H9 (cell line): ENCODE results near the gene AADACL3. TPM values are rescaled to one million over a fixed set of nuclear protein-coding genes. Genes with fewer than 3 reads are reported as not detected.

Experiments used
- DNase-seq: peaks from one replicate; pipeline ENCODE4 v3.0.0-alpha.2; 2017
- H2AFZ ChIP-seq: one replicate; pipeline ENCODE4 v1.6.1; 2013; ENCODE audit warnings: mild to moderate bottlenecking, low read length, control low read depth, moderate library complexity
- H2AK5ac ChIP-seq: 2 replicates; pipeline ENCODE4 v1.6.1; 2013; ENCODE audit warnings: low read length, control low read depth, mixed read lengths; ENCODE audit not compliant: insufficient read length
- H2BK120ac ChIP-seq: one replicate; pipeline ENCODE4 v1.6.1; 2013; ENCODE audit warnings: low read depth, mild to moderate bottlenecking, low read length, control low read depth, inconsistent platforms; ENCODE audit not compliant: poor library complexity, severe bottlenecking
- H2BK12ac ChIP-seq: 2 replicates; pipeline ENCODE4 v1.6.1; 2013; ENCODE audit warnings: low read length, control low read depth, mixed read lengths, low read depth; ENCODE audit not compliant: insufficient read length
- H2BK15ac ChIP-seq: 2 replicates; pipeline ENCODE4 v1.6.1; 2013; ENCODE audit warnings: low read depth, low read length, control low read depth
- H2BK20ac ChIP-seq: one replicate; pipeline ENCODE4 v1.6.1; 2013; ENCODE audit warnings: low read depth, mild to moderate bottlenecking, low read length, control low read depth, inconsistent platforms; ENCODE audit not compliant: poor library complexity, severe bottlenecking
- H2BK5ac ChIP-seq: 2 replicates; pipeline ENCODE4 v1.6.1; 2013; ENCODE audit warnings: low read length, control low read depth, mixed read lengths; ENCODE audit not compliant: insufficient read length
- H3K14ac ChIP-seq: 2 replicates; pipeline ENCODE4 v1.6.1; 2013; ENCODE audit warnings: low read length, control low read depth; ENCODE audit not compliant: insufficient read depth
- H3K18ac ChIP-seq: 2 replicates; pipeline ENCODE4 v1.6.1; 2013; ENCODE audit warnings: low read depth, mild to moderate bottlenecking, mixed read lengths, low read length, control low read depth; ENCODE audit not compliant: insufficient read length
- H3K23ac ChIP-seq: 2 replicates; pipeline ENCODE4 v1.6.1; 2013; ENCODE audit warnings: low read length, control low read depth, mixed read lengths, low read depth; ENCODE audit not compliant: insufficient read length
- H3K23me2 ChIP-seq: 2 replicates; pipeline ENCODE4 v1.6.1; 2013; ENCODE audit warnings: low read depth, mild to moderate bottlenecking, mixed read lengths, low read length, control low read depth; ENCODE audit not compliant: insufficient read length, poor library complexity, severe bottlenecking
- H3K27ac ChIP-seq: 2 replicates; pipeline ENCODE4 v1.5.1; 2013; ENCODE audit warnings: low read length, control low read depth, mixed read lengths, low read depth; ENCODE audit not compliant: insufficient read length
- H3K27me3 ChIP-seq: 2 replicates; pipeline ENCODE4 v1.6.1; 2013; ENCODE audit warnings: low read length, control low read depth, inconsistent platforms; ENCODE audit not compliant: insufficient read depth
- H3K4ac ChIP-seq: 2 replicates; pipeline ENCODE4 v1.6.1; 2013; ENCODE audit warnings: low read depth, mild to moderate bottlenecking, control low read depth, inconsistent platforms, low read length, moderate library complexity
- H3K4me1 ChIP-seq: 2 replicates; pipeline ENCODE4 v1.6.1; 2013; ENCODE audit warnings: low read length, control low read depth, inconsistent platforms; ENCODE audit not compliant: insufficient read depth
- H3K4me2 ChIP-seq: 2 replicates; pipeline ENCODE4 v1.6.1; 2013; ENCODE audit warnings: low read length, control low read depth, mixed read lengths; ENCODE audit not compliant: insufficient read length, insufficient read depth
- H3K56ac ChIP-seq: 2 replicates; pipeline ENCODE4 v1.6.1; 2013; ENCODE audit warnings: low read depth, mild to moderate bottlenecking, mixed read lengths, low read length, control low read depth; ENCODE audit not compliant: insufficient read length
- H3K79me1 ChIP-seq: 2 replicates; pipeline ENCODE4 v1.6.1; 2013; ENCODE audit warnings: low read depth, mild to moderate bottlenecking, moderate library complexity, low read length, control low read depth, inconsistent platforms; ENCODE audit not compliant: insufficient read depth, poor library complexity, severe bottlenecking
- H3K79me2 ChIP-seq: 2 replicates; pipeline ENCODE4 v1.6.1; 2013; ENCODE audit warnings: low read length, control low read depth, inconsistent platforms; ENCODE audit not compliant: insufficient read depth
- H3K9ac ChIP-seq: 2 replicates; pipeline ENCODE4 v1.6.1; 2013; ENCODE audit warnings: low read length, control low read depth, mixed read lengths; ENCODE audit not compliant: insufficient read length; ENCODE audit errors: extremely low read depth
- H3K9me3 ChIP-seq: one replicate; pipeline ENCODE4 v1.6.1; 2013; ENCODE audit warnings: low read depth, low read length, inconsistent platforms; ENCODE audit not compliant: control insufficient read depth
- H3T11ph ChIP-seq: one replicate; pipeline ENCODE4 v1.6.1; 2013; ENCODE audit warnings: mild to moderate bottlenecking, low read length, control low read depth, inconsistent platforms
- H4K20me1 ChIP-seq: one replicate; pipeline ENCODE4 v1.6.1; 2013; ENCODE audit not compliant: control insufficient read depth, insufficient read length, insufficient read depth
- H4K5ac ChIP-seq: 2 replicates; pipeline ENCODE4 v1.6.1; 2013; ENCODE audit warnings: low read depth, mild to moderate bottlenecking, mixed read lengths, low read length, control low read depth; ENCODE audit not compliant: insufficient read length
- H4K8ac ChIP-seq: replicated peaks from 2 replicates; pipeline ENCODE4 v1.6.1; 2013; ENCODE audit warnings: low read length, control low read depth, mixed read lengths, low read depth; ENCODE audit not compliant: insufficient read length
- H4K91ac ChIP-seq: 2 replicates; pipeline ENCODE4 v1.6.1; 2013; ENCODE audit warnings: low read depth, mild to moderate bottlenecking, moderate library complexity, mixed read lengths, low read length, control low read depth; ENCODE audit not compliant: insufficient read length
- H3K27ac Mint-ChIP-seq, 3 experiments: 2 replicates in 2 of 3; 3 replicates in 1 of 3; pipeline ENCODE4 v1.8.0; 2020 to 2021; ENCODE audit warnings: mixed read lengths in 3 of 3, mild to moderate bottlenecking in 1 of 3, moderate library complexity in 1 of 3
- H3K27me3 Mint-ChIP-seq: 2 replicates; pipeline ENCODE4 v1.8.0; 2021; ENCODE audit warnings: low read depth, mild to moderate bottlenecking, moderate library complexity, mixed read lengths
- H3K36me3 Mint-ChIP-seq, 3 experiments: 2 replicates in 2 of 3; 3 replicates in 1 of 3; pipeline ENCODE4 v1.8.0; 2020 to 2021; ENCODE audit warnings: low read depth in 3 of 3, mixed read lengths in 3 of 3; ENCODE audit not compliant: insufficient read depth in 1 of 3
- H3K4me1 Mint-ChIP-seq, 2 experiments: 2 replicates each; pipeline ENCODE4 v1.8.0; 2020; ENCODE audit warnings: mixed read lengths in 2 of 2
- H3K4me3 Mint-ChIP-seq, 2 experiments: 2 replicates in 1 of 2; 3 replicates in 1 of 2; pipeline ENCODE4 v1.8.0; 2020 to 2021; ENCODE audit warnings: mild to moderate bottlenecking in 2 of 2, mixed read lengths in 2 of 2, moderate library complexity in 1 of 2
- H3K9me3 Mint-ChIP-seq, 2 experiments: 2 replicates in 1 of 2; 3 replicates in 1 of 2; pipeline ENCODE4 v1.8.0; 2020; ENCODE audit warnings: mild to moderate bottlenecking in 2 of 2, mixed read lengths in 2 of 2, moderate library complexity in 1 of 2
- WGBS: extraction: QIAGEN DNeasy Blood & Tissue Kit; methylation state at CpG from one replicate; pipeline ENCODE4 v1.1.7; 2013; ENCODE audit warnings: missing lambda C conversion rate, low lambda C conversion rate, mixed read lengths; ENCODE audit not compliant: insufficient read length; ENCODE audit errors: extremely low coverage; 5-methylcytosine and 5-hydroxymethylcytosine counted together
- total RNA-seq: library from RNA; stranded (reverse); gene quantifications from 2 replicates; pipeline ENCODE4 v1.2.1, GENCODE V29; 2021
- TF ChIP-seq, protein P1 (sequence below): fragments of 200-600 bp; sonication (generic); conservative IDR thresholded peaks from 3 replicates; pipeline ENCODE4 v1.8.0; 2021; ENCODE audit warnings: antibody characterized with exemption, mild to moderate bottlenecking

The AADACL3 gene
- total RNA-seq, 1 experiment from 2014 or later = 0.22 TPM

DNA sequence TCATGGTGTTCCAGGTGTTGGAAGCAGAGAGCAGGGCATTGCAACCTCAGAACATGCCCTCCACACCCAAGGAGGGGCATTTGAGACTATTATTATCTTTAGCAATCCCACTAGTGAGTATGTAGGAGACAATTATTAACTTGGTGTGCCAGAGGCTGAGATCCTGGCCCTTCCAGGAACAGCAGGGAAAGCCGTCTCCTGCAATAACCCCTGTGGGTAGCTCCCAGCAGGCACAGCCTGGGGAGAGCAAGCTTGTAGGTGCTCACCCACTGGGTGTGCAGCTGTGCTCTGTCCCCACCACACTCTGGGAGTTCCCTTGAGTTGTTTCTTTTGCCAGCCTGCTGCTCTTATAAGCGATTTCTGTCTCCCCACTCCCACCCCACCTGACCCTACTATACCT, 40.4 kb downstream of the AADACL3 start:
- H2BK15ac ChIP-seq = no peak overlapping the region
- H3K4me1 ChIP-seq = no peaks in the 10 kb centered on the region
- no peak overlapping the region for H3K14ac ChIP-seq
- H2BK120ac ChIP-seq = no peak overlapping the region
- H2BK20ac ChIP-seq = no peak overlapping the region
- H4K91ac ChIP-seq = no peak overlapping the region
- no peaks in the 10 kb centered on the region for H3K27me3 ChIP-seq
- no peak overlapping the region for H2BK5ac ChIP-seq
- H3K23me2 ChIP-seq = no peaks in the 10 kb centered on the region
- H3K4ac ChIP-seq = no peak overlapping the region
- H2AK5ac ChIP-seq = no peak overlapping the region
- H3K56ac ChIP-seq = no peak overlapping the region
- Mint-ChIP-seq H3K27me3 (peaks cover 14% of the 10 kb centered on the region), H3K9me3 (peaks cover 0 to 3% of the 10 kb centered on the region in 2 experiments; a peak in 1 of 5 replicates), H3K4me3 (no peak overlapping the region), H3K4me1 (peaks cover 2 to 5% of the 10 kb centered on the region in 2 experiments; a peak in 2 of 4 replicates), H3K27ac (no peak overlapping the region), H3K36me3 (no peaks in the 10 kb centered on the region)
- H4K8ac ChIP-seq = no peak overlapping the region
- TF ChIP-seq, protein P1, sequence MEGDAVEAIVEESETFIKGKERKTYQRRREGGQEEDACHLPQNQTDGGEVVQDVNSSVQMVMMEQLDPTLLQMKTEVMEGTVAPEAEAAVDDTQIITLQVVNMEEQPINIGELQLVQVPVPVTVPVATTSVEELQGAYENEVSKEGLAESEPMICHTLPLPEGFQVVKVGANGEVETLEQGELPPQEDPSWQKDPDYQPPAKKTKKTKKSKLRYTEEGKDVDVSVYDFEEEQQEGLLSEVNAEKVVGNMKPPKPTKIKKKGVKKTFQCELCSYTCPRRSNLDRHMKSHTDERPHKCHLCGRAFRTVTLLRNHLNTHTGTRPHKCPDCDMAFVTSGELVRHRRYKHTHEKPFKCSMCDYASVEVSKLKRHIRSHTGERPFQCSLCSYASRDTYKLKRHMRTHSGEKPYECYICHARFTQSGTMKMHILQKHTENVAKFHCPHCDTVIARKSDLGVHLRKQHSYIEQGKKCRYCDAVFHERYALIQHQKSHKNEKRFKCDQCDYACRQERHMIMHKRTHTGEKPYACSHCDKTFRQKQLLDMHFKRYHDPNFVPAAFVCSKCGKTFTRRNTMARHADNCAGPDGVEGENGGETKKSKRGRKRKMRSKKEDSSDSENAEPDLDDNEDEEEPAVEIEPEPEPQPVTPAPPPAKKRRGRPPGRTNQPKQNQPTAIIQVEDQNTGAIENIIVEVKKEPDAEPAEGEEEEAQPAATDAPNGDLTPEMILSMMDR = no peak
- WGBS = no CpG with 5 or more reads among the region's 2 CpGs
- no peak overlapping the region for H2BK12ac ChIP-seq
- no peak overlapping the region for H3T11ph ChIP-seq
- no peak for DNase-seq
- H3K18ac ChIP-seq = no peak overlapping the region
- H3K4me2 ChIP-seq = no peak overlapping the region
- no peak overlapping the region for H2AFZ ChIP-seq
- H3K9ac ChIP-seq = no peak overlapping the region
- no peaks in the 10 kb centered on the region for H4K20me1 ChIP-seq
- no peak overlapping the region for H3K23ac ChIP-seq
- H3K79me2 ChIP-seq = no peaks in the 10 kb centered on the region
- no peak overlapping the region for H3K27ac ChIP-seq
- no peak overlapping the region for H4K5ac ChIP-seq
- no peaks in the 10 kb centered on the region for H3K9me3 ChIP-seq
- H3K79me1 ChIP-seq = no peaks in the 10 kb centered on the region
